Thymus (tissue), 14 donors: ENCODE results near the gene PHKB. TPM values are rescaled to one million over a fixed set of nuclear protein-coding genes. Genes with fewer than 3 reads are reported as not detected.
A peak's percentile ranks its signal among the peaks of the same experiment; 100 is the strongest.
"Not testable (repeated sequence)": the region's sequence is repeated elsewhere in the genome, so short reads cannot be mapped to it uniquely, and the experiment has no call there.

Experiments used
- DNase-seq, 9 donors: peaks; one replicate each; pipeline ENCODE4 v3.0.0-alpha.2; 2013; ENCODE audit warnings: low spot score in 9 of 9, low read depth in 6 of 9, missing footprints in 1 of 9
- H3K27ac ChIP-seq, 2 donors: one replicate each; pipeline ENCODE4 v1.5.1; 2013; ENCODE audit warnings: control low read depth in 1 of 2, low read depth in 1 of 2, low read length in 1 of 2, mild to moderate bottlenecking in 1 of 2, moderate library complexity in 1 of 2
- H3K27me3 ChIP-seq, 2 donors: one replicate each; pipeline ENCODE4 v1.5.1; 2013; ENCODE audit warnings: low read length in 1 of 2; ENCODE audit not compliant: control insufficient read depth in 2 of 2, insufficient read depth in 1 of 2
- H3K36me3 ChIP-seq, 2 donors: one replicate each; pipeline ENCODE4 v1.5.1; 2013; ENCODE audit warnings: low read length in 1 of 2, mild to moderate bottlenecking in 1 of 2, moderate library complexity in 1 of 2; ENCODE audit not compliant: control insufficient read depth in 2 of 2, insufficient read depth in 2 of 2
- H3K4me1 ChIP-seq, 2 donors: one replicate each; pipeline ENCODE4 v1.5.1; 2013; ENCODE audit warnings: low read length in 2 of 2; ENCODE audit not compliant: control insufficient read depth in 2 of 2, insufficient read depth in 2 of 2
- H3K4me3 ChIP-seq, 2 donors: one replicate each; pipeline ENCODE4 v1.5.1; 2013; ENCODE audit warnings: low read length in 2 of 2, control low read depth in 1 of 2, mild to moderate bottlenecking in 1 of 2
- H3K9me3 ChIP-seq, 2 donors: one replicate each; pipeline ENCODE4 v1.5.1; 2013; ENCODE audit warnings: low read length in 1 of 2, mild to moderate bottlenecking in 1 of 2; ENCODE audit not compliant: control insufficient read depth in 2 of 2, insufficient read depth in 1 of 2
- WGBS: extraction: QIAGEN DNeasy Blood & Tissue Kit; methylation state at CpG from one replicate; pipeline ENCODE4 v1.1.7; 2013; 5-methylcytosine and 5-hydroxymethylcytosine counted together
- long read RNA-seq, 10 donors: transcript quantifications; one replicate each; lab custom pipeline, GENCODE V29; 2026
- polyA plus RNA-seq: library from polyadenylated mRNA; stranded (reverse); fragments of 200-250 nt; gene quantifications from one replicate; pipeline ENCODE4 v1.2.3, GENCODE V29; 2013
- total RNA-seq: library from RNA; stranded (reverse); fragments of 120-200 nt; gene quantifications from one replicate; pipeline ENCODE4 v1.2.4, GENCODE V29; 2013
- donor health status: healthy.

PHKB gene
- total RNA-seq (35.1 TPM), polyA plus RNA-seq (34.7 TPM)
- long read RNA-seq, donor 1: 0 reads
- long read RNA-seq, donor 2: 0 reads
- long read RNA-seq, donor 3, full-length matches to known transcripts: 4 of 4 reads
- long read RNA-seq, donor 3, partial matches to known transcripts: 0 of 4 reads
- long read RNA-seq, donor 3, other reads (novel, unspliced or antisense): 0 of 4 reads
- long read RNA-seq, donor 4: 0 reads
- long read RNA-seq, donor 5, full-length matches to known transcripts: 2 of 2 reads
- long read RNA-seq, donor 5, partial matches to known transcripts: 0 of 2 reads
- long read RNA-seq, donor 5, other reads (novel, unspliced or antisense): 0 of 2 reads
- long read RNA-seq, donor 6, full-length matches to known transcripts: 2 of 2 reads
- long read RNA-seq, donor 6, partial matches to known transcripts: 0 of 2 reads
- long read RNA-seq, donor 6, other reads (novel, unspliced or antisense): 0 of 2 reads
- long read RNA-seq, donor 7, partial matches to known transcripts: 0 of 1 reads
- long read RNA-seq, donor 7, other reads (novel, unspliced or antisense): 0 of 1 reads
- long read RNA-seq, donor 8: 0 reads
- long read RNA-seq, donor 9, partial matches to known transcripts: 16 of 16 reads
- long read RNA-seq, donor 9, other reads (novel, unspliced or antisense): 0 of 16 reads
- long read RNA-seq, donor 10, partial matches to known transcripts: 8 of 8 reads
- long read RNA-seq, donor 10, other reads (novel, unspliced or antisense): 0 of 8 reads

- Histone ChIP-seq H3K36me3 (peaks cover 3% of the 10 kb centered on the region in 2 donors), H3K4me3 (peak within 1 kb of the TSS; percentile 80 to 95), H3K27ac (peak within 1 kb of the TSS; percentile 98 to 99), H3K4me1 (peaks cover 9 to 10% of the 10 kb centered on the region in 2 donors), H3K27me3 (no peaks in the 10 kb centered on the region), H3K9me3 (no peaks in the 10 kb centered on the region)
- DNase-seq: peak; percentile 79 to 97 (median 90)
- under 1% methylated on average over 82 of the region's 82 CpGs for WGBS
Measured at GRCh38 chr16:47460711-47461597, at the start of gene PHKB, which contains the start of gene ITFG1. Gene PHKB (plus strand): TSS chr16:47461331. CDS start chr16:47461351, 20 bp downstream. Gene ITFG1 (minus strand): TSS chr16:47461063. CDS start chr16:47461045, 18 bp downstream.

- Histone ChIP-seq H3K36me3 (no peaks in the 10 kb centered on the region), H3K9me3 (no peaks in the 10 kb centered on the region), H3K27ac (no peak overlapping the region), H3K27me3 (no peaks in the 10 kb centered on the region), H3K4me1 (no peaks in the 10 kb centered on the region), H3K4me3 (no peak overlapping the region)
- DNase-seq: no peak
- 100% methylated on average over 1 of the region's 1 CpG for WGBS
Measured at GRCh38 chr16:47413041-47413440, 48.1 kb upstream of the PHKB start.

GRCh38 chr16:47416869-47417268 is 44.3 kb upstream of the PHKB start:
- H3K36me3 ChIP-seq: peaks cover 0 to 3% of the 10 kb centered on the region in 2 donors
- no peak overlapping the region for H3K27ac ChIP-seq
- H3K9me3 ChIP-seq: no peaks in the 10 kb centered on the region
- H3K27me3 ChIP-seq: no peaks in the 10 kb centered on the region
- DNase-seq: no peak
- H3K4me1 ChIP-seq: no peaks in the 10 kb centered on the region
- WGBS: 97% methylated on average over 1 of the region's 1 CpG
- H3K4me3 ChIP-seq: no peak overlapping the region

GRCh38 chr16:47424846-47425245 is 36.3 kb upstream of the PHKB start:
- H3K9me3 ChIP-seq: no peaks in the 10 kb centered on the region
- H3K4me1 ChIP-seq: no peaks in the 10 kb centered on the region
- no peak overlapping the region for H3K4me3 ChIP-seq
- WGBS: 94% methylated on average over 13 of the region's 13 CpGs
- H3K27me3 ChIP-seq: no peaks in the 10 kb centered on the region
- no peak overlapping the region for H3K27ac ChIP-seq
- peaks cover 8 to 12% of the 10 kb centered on the region in 2 donors for H3K36me3 ChIP-seq
- DNase-seq: no peak

GRCh38 chr16:47426806-47427205 is 34.3 kb upstream of the PHKB start:
- Histone ChIP-seq H3K4me1 (no peaks in the 10 kb centered on the region), H3K4me3 (no peak overlapping the region), H3K9me3 (no peaks in the 10 kb centered on the region), H3K27me3 (no peaks in the 10 kb centered on the region), H3K36me3 (peaks cover 8 to 10% of the 10 kb centered on the region in 2 donors), H3K27ac (no peak overlapping the region)
- DNase-seq: no peak
- WGBS: 99% methylated on average over 1 of the region's 1 CpG

GRCh38 chr16:47431960-47432359 is 29.2 kb upstream of the PHKB start:
- H3K4me1 ChIP-seq: no peaks in the 10 kb centered on the region
- H3K9me3 ChIP-seq: no peaks in the 10 kb centered on the region
- WGBS: 93% methylated on average over 3 of the region's 3 CpGs
- H3K27ac ChIP-seq: no peak overlapping the region
- DNase-seq: no peak
- H3K36me3 ChIP-seq: no peaks in the 10 kb centered on the region
- H3K27me3 ChIP-seq: no peaks in the 10 kb centered on the region
- no peak overlapping the region for H3K4me3 ChIP-seq

- not testable (repeated sequence) for H3K27ac ChIP-seq, DNase-seq, H3K36me3 ChIP-seq, H3K4me1 ChIP-seq, H3K4me3 ChIP-seq, H3K27me3 ChIP-seq, H3K9me3 ChIP-seq
- 87% methylated on average over 2 of the region's 2 CpGs for WGBS
Measured at GRCh38 chr16:47434274-47434673, 26.9 kb upstream of the PHKB start.

GRCh38 chr16:47440066-47440465 is 21.1 kb upstream of the PHKB start:
- H3K4me3 ChIP-seq, H3K27me3 ChIP-seq, H3K27ac ChIP-seq, H3K4me1 ChIP-seq, H3K36me3 ChIP-seq, DNase-seq, H3K9me3 ChIP-seq: not testable (repeated sequence)
- WGBS: 97% methylated on average over 3 of the region's 3 CpGs
